ENCODE results near the gene KIF5A. TPM values are rescaled to one million over a fixed set of nuclear protein-coding genes. Genes with fewer than 3 reads are reported as not detected.

The KIF5A gene
- total and polyA plus RNA-seq, 2 of the 4 experiments (the other 2 are of a cell fraction), result 0.15 to 0.18 TPM

DNA sequence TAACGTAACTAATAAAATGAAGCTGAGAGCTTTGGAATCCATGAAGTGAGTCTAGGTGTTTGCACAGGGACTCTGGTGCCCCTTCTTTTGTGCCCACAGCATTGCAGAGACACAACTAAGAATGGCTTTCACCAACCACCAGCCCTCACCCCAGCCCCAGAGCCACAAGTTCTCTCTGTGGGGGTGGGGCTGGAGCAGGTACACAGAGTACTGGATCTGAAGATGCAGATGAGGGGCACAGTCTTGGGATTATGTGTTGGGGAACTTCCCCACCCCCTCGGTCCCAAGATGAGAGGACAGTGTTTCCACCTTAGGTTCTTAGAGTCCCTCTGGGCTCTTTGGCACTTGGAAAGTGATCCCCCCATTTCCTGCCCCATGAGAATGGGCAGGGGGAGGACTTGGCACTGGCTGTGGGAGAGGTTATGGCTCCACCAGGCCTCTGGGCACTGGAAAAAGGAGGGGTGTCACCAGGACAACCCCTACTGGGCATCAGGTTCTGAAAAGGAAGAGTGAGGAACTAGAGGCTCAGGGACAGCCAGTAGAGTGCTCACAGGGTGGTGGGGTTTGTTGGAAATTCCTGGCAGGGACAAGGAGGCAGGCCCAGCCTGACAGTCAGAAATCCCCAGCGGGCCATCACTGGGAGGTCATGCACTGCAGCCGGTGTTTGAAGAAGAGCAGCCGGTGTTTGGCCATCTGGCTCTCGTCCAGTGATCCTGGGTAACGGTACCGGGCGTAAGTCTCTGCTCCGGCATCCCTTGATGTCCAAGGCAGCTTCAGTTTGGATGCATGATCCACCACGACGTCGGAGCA lies 76.5 kb downstream of the KIF5A start:
- no peaks in the 10 kb centered on the region; the same call in 1 of the 2 replicates for H3K4me1 ChIP-seq (ENCODE audit: control insufficient read depth, insufficient read depth, low read length)
- H3K79me1 ChIP-seq (ENCODE audit: low read depth in 1 of 2, low read length in 2 of 2), result no peaks in the 10 kb centered on the region
- in situ Hi-C loops (cut with MboI; ENCODE audit: low sequenced_read_pairs), result no loop called here
- TF ChIP-seq RAD21 (IDR thresholded peaks at IDR 0.05; ENCODE audit: low read length), result no peak
- TF ChIP-seq NFE2L2 (IDR thresholded peaks at IDR 0.05; ENCODE audit: low read depth, low read length), result no peak
- TF ChIP-seq, protein P1, sequence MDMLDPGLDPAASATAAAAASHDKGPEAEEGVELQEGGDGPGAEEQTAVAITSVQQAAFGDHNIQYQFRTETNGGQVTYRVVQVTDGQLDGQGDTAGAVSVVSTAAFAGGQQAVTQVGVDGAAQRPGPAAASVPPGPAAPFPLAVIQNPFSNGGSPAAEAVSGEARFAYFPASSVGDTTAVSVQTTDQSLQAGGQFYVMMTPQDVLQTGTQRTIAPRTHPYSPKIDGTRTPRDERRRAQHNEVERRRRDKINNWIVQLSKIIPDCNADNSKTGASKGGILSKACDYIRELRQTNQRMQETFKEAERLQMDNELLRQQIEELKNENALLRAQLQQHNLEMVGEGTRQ (IDR thresholded peaks at IDR 0.05; ENCODE audit: low read depth, low read length), result no peak
- no peak for TF ChIP-seq CHD1 (IDR thresholded peaks at IDR 0.05; ENCODE audit: low read depth, low read length)
- TF ChIP-seq CEBPB (IDR thresholded peaks at IDR 0.05; ENCODE audit: low read depth, low read length), result no peak
- TF ChIP-seq BHLHE40 (IDR thresholded peaks at IDR 0.05; ENCODE audit: low read depth, low read length), result no peak
- TF ChIP-seq MAZ (IDR thresholded peaks at IDR 0.05; ENCODE audit: borderline replicate concordance, low read depth, low read length), result no peak
- no peak for TF ChIP-seq MXI1 (IDR thresholded peaks at IDR 0.05; ENCODE audit: borderline replicate concordance, low read depth, low read length)
- TF ChIP-seq MAFK (IDR thresholded peaks at IDR 0.05; ENCODE audit: low read depth, low read length), result no peak
- TF ChIP-seq POLR2A (IDR thresholded peaks at IDR 0.05; ENCODE audit: low read depth, low read length), result no peak
- TF ChIP-seq, protein P2, sequence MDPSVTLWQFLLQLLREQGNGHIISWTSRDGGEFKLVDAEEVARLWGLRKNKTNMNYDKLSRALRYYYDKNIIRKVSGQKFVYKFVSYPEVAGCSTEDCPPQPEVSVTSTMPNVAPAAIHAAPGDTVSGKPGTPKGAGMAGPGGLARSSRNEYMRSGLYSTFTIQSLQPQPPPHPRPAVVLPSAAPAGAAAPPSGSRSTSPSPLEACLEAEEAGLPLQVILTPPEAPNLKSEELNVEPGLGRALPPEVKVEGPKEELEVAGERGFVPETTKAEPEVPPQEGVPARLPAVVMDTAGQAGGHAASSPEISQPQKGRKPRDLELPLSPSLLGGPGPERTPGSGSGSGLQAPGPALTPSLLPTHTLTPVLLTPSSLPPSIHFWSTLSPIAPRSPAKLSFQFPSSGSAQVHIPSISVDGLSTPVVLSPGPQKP (IDR thresholded peaks at IDR 0.05; ENCODE audit: borderline replicate concordance, low read depth, low read length), result no peak
- TF ChIP-seq, protein P3, sequence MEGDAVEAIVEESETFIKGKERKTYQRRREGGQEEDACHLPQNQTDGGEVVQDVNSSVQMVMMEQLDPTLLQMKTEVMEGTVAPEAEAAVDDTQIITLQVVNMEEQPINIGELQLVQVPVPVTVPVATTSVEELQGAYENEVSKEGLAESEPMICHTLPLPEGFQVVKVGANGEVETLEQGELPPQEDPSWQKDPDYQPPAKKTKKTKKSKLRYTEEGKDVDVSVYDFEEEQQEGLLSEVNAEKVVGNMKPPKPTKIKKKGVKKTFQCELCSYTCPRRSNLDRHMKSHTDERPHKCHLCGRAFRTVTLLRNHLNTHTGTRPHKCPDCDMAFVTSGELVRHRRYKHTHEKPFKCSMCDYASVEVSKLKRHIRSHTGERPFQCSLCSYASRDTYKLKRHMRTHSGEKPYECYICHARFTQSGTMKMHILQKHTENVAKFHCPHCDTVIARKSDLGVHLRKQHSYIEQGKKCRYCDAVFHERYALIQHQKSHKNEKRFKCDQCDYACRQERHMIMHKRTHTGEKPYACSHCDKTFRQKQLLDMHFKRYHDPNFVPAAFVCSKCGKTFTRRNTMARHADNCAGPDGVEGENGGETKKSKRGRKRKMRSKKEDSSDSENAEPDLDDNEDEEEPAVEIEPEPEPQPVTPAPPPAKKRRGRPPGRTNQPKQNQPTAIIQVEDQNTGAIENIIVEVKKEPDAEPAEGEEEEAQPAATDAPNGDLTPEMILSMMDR (conservative IDR thresholded peaks at IDR 0.05; ENCODE audit: low read depth, low read length), result no peak
- no peak for TF ChIP-seq FOS (IDR thresholded peaks at IDR 0.05; ENCODE audit: low read depth, low read length)
- ChIA-PET CTCF (interaction anchor here (1.7 kb wide), 1 partner anchor 43 kb away, joined by 5 read pairs; no protein-coding TSS in a partner anchor), POLR2A (ENCODE audit: unreplicated experiment) (no interaction called here)
- H3K18ac ChIP-seq (ENCODE audit: low read depth, low read length), result no peak overlapping the region
- no peak overlapping the region for H3K27ac ChIP-seq (ENCODE audit: insufficient read depth, low read length)
- H3K4me2 ChIP-seq (ENCODE audit: low read depth, low read length), result no peak overlapping the region
- H4K91ac ChIP-seq (ENCODE audit: insufficient read depth, low read depth, low read length), result no peak overlapping the region
- no peak overlapping the region for H3K4ac ChIP-seq (ENCODE audit: low read depth, low read length)
- DNase-seq (no peak), ATAC-seq (ENCODE audit: low read depth) (no peak)
- H3K36me3 ChIP-seq (ENCODE audit: control insufficient read depth, insufficient read depth, low read length), result peaks cover 2% of the 10 kb centered on the region; the same call in 1 of the 2 replicates
- intact Hi-C loops (cut with micrococcal nuclease), result no loop called here
- no peak overlapping the region for H4K5ac ChIP-seq (ENCODE audit: low read depth, low read length)
- BruUV-seq (replicated peaks), result no TSS peak
- dilution Hi-C loops (cut with HindIII; ENCODE audit: low sequenced_read_pairs, unreplicated experiment), result no loop called here
- no peak overlapping the region for H2AFZ ChIP-seq (replicated peaks; ENCODE audit: low read length, poor library complexity)
- no peaks in the 10 kb centered on the region for H3K9me3 ChIP-seq (ENCODE audit: control insufficient read depth, insufficient read depth, low read length)
- no peak overlapping the region for H2BK120ac ChIP-seq (ENCODE audit: low read depth, low read length)
- 31% methylated on average over 4 of the region's 13 CpGs; no CpG with 5 or more reads in 1 of the 2 experiments for WGBS, 2 experiments (ENCODE audit: extremely low coverage in 2 of 2, insufficient read length in 1 of 2)
- no peak overlapping the region for H3K4me3 ChIP-seq (ENCODE audit: insufficient read depth, low read depth, low read length)
- H2AK5ac ChIP-seq (ENCODE audit: low read depth, low read length), result no peak overlapping the region
- H2BK15ac ChIP-seq (ENCODE audit: low read depth, low read length), result no peak overlapping the region
- no peak overlapping the region for H2AK9ac ChIP-seq (replicated peaks; ENCODE audit: low read depth, low read length, poor library complexity)
- H3K14ac ChIP-seq (replicated peaks; ENCODE audit: low read depth, low read length), result no peak overlapping the region
- no peak overlapping the region for H3K56ac ChIP-seq (ENCODE audit: extremely low read depth, insufficient read depth, low read length)
- H4K20me1 ChIP-seq (ENCODE audit: insufficient read depth, low read length), result peaks cover 4% of the 10 kb centered on the region
- no peak overlapping the region for H4K8ac ChIP-seq (ENCODE audit: low read depth in 2 of 2, low read length in 2 of 2)
- peaks cover 4% of the 10 kb centered on the region; the same call in 1 of the 2 replicates for H3K9me1 ChIP-seq (ENCODE audit: insufficient read depth, low read length)
- H2BK20ac ChIP-seq (ENCODE audit: low read depth, low read length), result no peak overlapping the region
- peaks cover 77% of the 10 kb centered on the region for H3K27me3 ChIP-seq (ENCODE audit: control insufficient read depth, insufficient read depth, low read length)
- no peak overlapping the region for H2BK5ac ChIP-seq (ENCODE audit: low read depth, low read length, poor library complexity, severe bottlenecking)
- H3K9ac ChIP-seq (ENCODE audit: low read depth, low read length), result no peak overlapping the region
- no peak overlapping the region; the same call in 1 of the 2 replicates for H3K23ac ChIP-seq (ENCODE audit: low read depth, low read length)
